Adrenal gland (tissue), 12 donors: ENCODE measurements around the gene METTL8. TPM values are rescaled to one million over a fixed set of nuclear protein-coding genes. Genes with fewer than 3 reads are reported as not detected.
"Not testable (repeated sequence)": the region's sequence is repeated elsewhere in the genome, so short reads cannot be mapped to it uniquely, and the experiment has no call there.

Experiments used
- DNase-seq, 7 donors: peaks; one replicate each; pipeline ENCODE4 v3.0.0-alpha.2; 2019 to 2020
- H3K27ac ChIP-seq, 5 donors: fragments of 200-600 bp; sonication (generic) in 4 of 5; 1 replicate in 3 of 5; 2 replicates in 2 of 5; pipeline versions ENCODE4 v1.5.1 to v1.8.0; 2016 to 2020; ENCODE audit warnings: mild to moderate bottlenecking in 1 of 5
- H3K27me3 ChIP-seq: fragments of 200-600 bp; 2 replicates; pipeline ENCODE4 v1.8.0; 2021
- H3K36me3 ChIP-seq, 2 donors: fragments of 200-600 bp; replicated peaks in 1 of 2; 1 replicate in 1 of 2; 2 replicates in 1 of 2; pipeline versions ENCODE4 v1.5.1 to v1.8.0; 2018 to 2022
- H3K4me1 ChIP-seq, 2 donors: fragments of 200-600 bp; replicated peaks in 1 of 2; 1 replicate in 1 of 2; 2 replicates in 1 of 2; pipeline versions ENCODE4 v1.5.1 to v1.8.0; 2018 to 2021
- H3K4me3 ChIP-seq, 4 donors: fragments of 200-600 bp; sonication (generic) in 3 of 4; one replicate each; pipeline ENCODE4 v1.5.1; 2016 to 2018
- H3K9me3 ChIP-seq, 3 donors: fragments of 200-600 bp; sonication (generic) in 1 of 3; replicated peaks in 1 of 3; 1 replicate in 2 of 3; 2 replicates in 1 of 3; pipeline versions ENCODE4 v1.5.1 to v1.8.0; 2016 to 2021
- CTCF ChIP-seq, 6 experiments: fragments of 450-650 bp in 4 of 6; fragments of 200-600 bp in 2 of 6; sonication (generic) in 1 of 6; IDR thresholded peaks; 1 replicate in 5 of 6; 2 replicates in 1 of 6; pipeline versions ENCODE4 v1.5.1 to v1.8.0; 2016 to 2021; ENCODE audit warnings: antibody characterized with exemption in 6 of 6, mild to moderate bottlenecking in 2 of 6, moderate library complexity in 1 of 6
- POLR2A ChIP-seq, 2 donors: fragments of 450-650 bp; IDR thresholded peaks; one replicate each; pipeline ENCODE4 v1.6.1; 2017; ENCODE audit warnings: antibody characterized with exemption in 2 of 2, mild to moderate bottlenecking in 2 of 2, moderate library complexity in 1 of 2
- WGBS, 4 donors: extraction: QIAGEN DNeasy Blood & Tissue Kit in 2 of 4; methylation state at CpG; one replicate each; pipeline versions ENCODE4 v1.1.5 to v1.1.7; 2013 to 2017; 5-methylcytosine and 5-hydroxymethylcytosine counted together
- intact Hi-C, 2 donors: fragments of 100-400 bp; cut with DNase I; formaldehyde crosslinking; loops; one replicate each; pipeline versions ENCODE4 v1.14.1 to v1.15.0; 2022 to 2023
- polyA plus RNA-seq, 3 donors: library from polyadenylated mRNA; stranded (reverse); fragments of 200-250 nt in 2 of 3; fragments of 350-450 nt in 1 of 3; fragmentation: Illumina TruSeq in 1 of 3; extraction: RNeasy Lipid Tissue Mini Kit (QIAGEN cat#74804) in 1 of 3; gene quantifications; one replicate each; pipeline ENCODE4 v1.2.3, GENCODE V29; 2013 to 2014
- total RNA-seq, 9 donors: library from RNA; depleted of rRNA in 4 of 9; stranded (reverse); fragments of >200 nt in 4 of 9; fragments of 120-200 nt in 1 of 9; fragmentation: NEBNext Ultra II Directional in 1 of 9; extraction: Animal tissue kit (Norgen Biotek cat#: 25700) in 1 of 9; gene quantifications; one replicate each; pipeline versions ENCODE4 v1.1.0 to v1.2.4, GENCODE V29; 2013 to 2023
- donor health status: healthy with polysubstance abuse.
- donor health status: Bipolar disorder and iron deficiency.
- donor health status: DM: yes; HTN: yes; CAD: no.
- donor health status: DM: no; HTN: no; CAD: no.
- donor health status: DM: no; HTN: no; CAD: no.
- donor health status: DM: yes; HTN: yes; CAD: no.

Gene METTL8
- total and polyA plus RNA-seq, 12 donors: 3.3 to 37.5 (median 19.7) TPM

GRCh38 chr2:171416009-171416926, 17.5 kb downstream of the METTL8 start:
- Histone ChIP-seq H3K4me1 (peaks cover 0 to 4% of the 10 kb centered on the region in 2 donors), H3K4me3 (no peak overlapping the region), H3K27me3 (no peaks in the 10 kb centered on the region), H3K27ac (peak overlapping the region in 1 of 5 donors; percentile 65), H3K36me3 (no peaks in the 10 kb centered on the region), H3K9me3 (no peaks in the 10 kb centered on the region)
- TF ChIP-seq POLR2A (IDR thresholded peaks at IDR 0.05) (peak in 1 of 2 donors; percentile 26), CTCF (IDR thresholded peaks at IDR 0.05) (peak; percentile 79 to 89 (median 85))
- intact Hi-C loops: loop anchor here (5.0 to 10.0 kb wide), 2 partner anchors 241 to 444 kb away; no protein-coding TSS in a partner anchor
- WGBS, 4 donors: 29 to 33% (median 31%) methylated on average over 7 of the region's 7 CpGs
- peak; percentile 90 to 98 (median 96) for DNase-seq

- not testable (repeated sequence) for H3K27ac ChIP-seq, H3K4me1 ChIP-seq, H3K36me3 ChIP-seq, DNase-seq, H3K9me3 ChIP-seq, H3K27me3 ChIP-seq, H3K4me3 ChIP-seq
- intact Hi-C loops: loop anchor here (5.0 to 10.0 kb wide), 3 partner anchors 240 to 442 kb away; partner anchors contain the start of gene TLK1 (in 1 of the 2)
- WGBS, 4 donors: 90 to 96% (median 93%) methylated on average over 4 of the region's 4 CpGs
Observed at GRCh38 chr2:171414645-171415044, 19.1 kb downstream of the METTL8 start.

- WGBS, 4 donors: 68 to 86% (median 78%) methylated on average over 2 of the region's 2 CpGs
- Histone ChIP-seq H3K27ac (no peak overlapping the region), H3K4me3 (no peak overlapping the region), H3K4me1 (peaks cover 0 to 4% of the 10 kb centered on the region in 2 donors), H3K36me3 (no peaks in the 10 kb centered on the region), H3K27me3 (no peaks in the 10 kb centered on the region), H3K9me3 (no peaks in the 10 kb centered on the region)
- TF ChIP-seq CTCF (IDR thresholded peaks at IDR 0.05): no peak
- no peak for TF ChIP-seq POLR2A (IDR thresholded peaks at IDR 0.05)
- intact Hi-C loops: loop anchor here (5.0 to 10.0 kb wide), 2 partner anchors 238 to 250 kb away; partner anchors contain the start of gene TLK1 (in 1 of the 2)
- DNase-seq: no peak
Observed at GRCh38 chr2:171412571-171413175, 21.1 kb downstream of the METTL8 start.

- Histone ChIP-seq H3K27ac (no peak overlapping the region), H3K9me3 (no peaks in the 10 kb centered on the region), H3K27me3 (no peaks in the 10 kb centered on the region), H3K4me3 (no peak overlapping the region), H3K36me3 (no peaks in the 10 kb centered on the region), H3K4me1 (peaks cover 0 to 4% of the 10 kb centered on the region in 2 donors)
- WGBS, 4 donors: 88 to 99% (median 95%) methylated on average over 2 of the region's 2 CpGs
- TF ChIP-seq CTCF (IDR thresholded peaks at IDR 0.05) (no peak), POLR2A (IDR thresholded peaks at IDR 0.05) (no peak)
- no peak for DNase-seq
- intact Hi-C loops: loop anchor here (5.0 to 10.0 kb wide), 2 partner anchors 237 to 250 kb away; partner anchors contain the start of gene TLK1 (in 1 of the 2)
Observed at GRCh38 chr2:171411791-171412483, 21.9 kb downstream of the METTL8 start.
